Measurements from ENCODE around the gene NLRP9.

Gene NLRP9

DNA sequence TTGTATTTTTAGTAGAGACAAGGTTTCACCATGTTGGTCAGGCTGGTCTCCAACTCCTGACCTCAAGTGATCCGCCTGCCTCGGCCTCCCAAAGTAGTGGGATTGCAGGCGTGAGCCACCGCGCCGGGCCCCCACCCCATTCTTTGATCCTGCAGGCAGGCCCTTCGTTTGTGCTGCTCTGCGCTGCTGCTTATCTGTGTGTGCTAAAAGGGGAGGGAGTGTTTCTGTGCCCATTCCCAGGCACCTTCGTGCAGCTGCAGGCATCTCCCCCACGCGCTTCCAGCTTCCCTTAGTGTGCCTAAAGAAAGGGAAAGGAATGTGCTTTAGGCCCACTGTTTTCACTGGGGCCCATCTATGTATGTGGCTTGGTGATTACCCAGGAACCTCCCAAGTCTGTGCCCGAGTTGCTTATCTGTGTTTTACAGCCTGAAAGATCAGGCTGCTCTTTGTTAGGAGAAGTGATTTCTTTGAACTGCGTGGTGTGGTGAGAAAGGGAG lies 36.0 kb downstream of the NLRP9 start:
- no peak for DNase-seq (ENCODE audit: low read depth in 1 of 2, low spot score in 1 of 2)
- H3K4me3 ChIP-seq (replicated peaks; ENCODE audit: insufficient read depth, low read length) = no peak overlapping the region
- no peaks in the 10 kb centered on the region for H3K27me3 ChIP-seq (ENCODE audit: insufficient read depth, poor library complexity, severe bottlenecking)
- H3K27ac ChIP-seq (replicated peaks) = no peak overlapping the region
- TF ChIP-seq SPI1 (IDR thresholded peaks at IDR 0.05; ENCODE audit: borderline replicate concordance, low read depth) (no peak), GABPA (IDR thresholded peaks at IDR 0.05; ENCODE audit: low read depth) (no peak), POLR2AphosphoS5 (IDR thresholded peaks at IDR 0.05; ENCODE audit: low read depth) (no peak), CTCF (IDR thresholded peaks at IDR 0.05; ENCODE audit: insufficient read depth, low read length) (no peak)
- TF ChIP-seq, protein P1, sequence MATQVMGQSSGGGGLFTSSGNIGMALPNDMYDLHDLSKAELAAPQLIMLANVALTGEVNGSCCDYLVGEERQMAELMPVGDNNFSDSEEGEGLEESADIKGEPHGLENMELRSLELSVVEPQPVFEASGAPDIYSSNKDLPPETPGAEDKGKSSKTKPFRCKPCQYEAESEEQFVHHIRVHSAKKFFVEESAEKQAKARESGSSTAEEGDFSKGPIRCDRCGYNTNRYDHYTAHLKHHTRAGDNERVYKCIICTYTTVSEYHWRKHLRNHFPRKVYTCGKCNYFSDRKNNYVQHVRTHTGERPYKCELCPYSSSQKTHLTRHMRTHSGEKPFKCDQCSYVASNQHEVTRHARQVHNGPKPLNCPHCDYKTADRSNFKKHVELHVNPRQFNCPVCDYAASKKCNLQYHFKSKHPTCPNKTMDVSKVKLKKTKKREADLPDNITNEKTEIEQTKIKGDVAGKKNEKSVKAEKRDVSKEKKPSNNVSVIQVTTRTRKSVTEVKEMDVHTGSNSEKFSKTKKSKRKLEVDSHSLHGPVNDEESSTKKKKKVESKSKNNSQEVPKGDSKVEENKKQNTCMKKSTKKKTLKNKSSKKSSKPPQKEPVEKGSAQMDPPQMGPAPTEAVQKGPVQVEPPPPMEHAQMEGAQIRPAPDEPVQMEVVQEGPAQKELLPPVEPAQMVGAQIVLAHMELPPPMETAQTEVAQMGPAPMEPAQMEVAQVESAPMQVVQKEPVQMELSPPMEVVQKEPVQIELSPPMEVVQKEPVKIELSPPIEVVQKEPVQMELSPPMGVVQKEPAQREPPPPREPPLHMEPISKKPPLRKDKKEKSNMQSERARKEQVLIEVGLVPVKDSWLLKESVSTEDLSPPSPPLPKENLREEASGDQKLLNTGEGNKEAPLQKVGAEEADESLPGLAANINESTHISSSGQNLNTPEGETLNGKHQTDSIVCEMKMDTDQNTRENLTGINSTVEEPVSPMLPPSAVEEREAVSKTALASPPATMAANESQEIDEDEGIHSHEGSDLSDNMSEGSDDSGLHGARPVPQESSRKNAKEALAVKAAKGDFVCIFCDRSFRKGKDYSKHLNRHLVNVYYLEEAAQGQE (IDR thresholded peaks at IDR 0.05; ENCODE audit: insufficient replicate concordance, low read depth) = no peak

- Histone ChIP-seq H3K27ac (replicated peaks) (no peak overlapping the region), H3K4me3 (replicated peaks; ENCODE audit: insufficient read depth, low read length) (no peak overlapping the region), H3K27me3 (ENCODE audit: insufficient read depth, poor library complexity, severe bottlenecking) (no peaks in the 10 kb centered on the region)
- TF ChIP-seq GABPA (IDR thresholded peaks at IDR 0.05; ENCODE audit: low read depth) = no peak
- no peak for TF ChIP-seq POLR2AphosphoS5 (IDR thresholded peaks at IDR 0.05; ENCODE audit: low read depth)
- TF ChIP-seq, protein P1 (IDR thresholded peaks at IDR 0.05; ENCODE audit: insufficient replicate concordance, low read depth) = no peak
- no peak for TF ChIP-seq CTCF (IDR thresholded peaks at IDR 0.05; ENCODE audit: insufficient read depth, low read length)
- no peak for TF ChIP-seq SPI1 (IDR thresholded peaks at IDR 0.05; ENCODE audit: borderline replicate concordance, low read depth)
- no peak for DNase-seq (ENCODE audit: low read depth in 1 of 2, low spot score in 1 of 2)
Observed at GRCh38 chr19:55700813-55701212, 37.4 kb downstream of the NLRP9 start.

GRCh38 chr19:55699221-55699620 lies 39.0 kb downstream of the NLRP9 start:
- Histone ChIP-seq H3K27ac (replicated peaks) (no peak overlapping the region), H3K4me3 (replicated peaks; ENCODE audit: insufficient read depth, low read length) (no peak overlapping the region), H3K27me3 (ENCODE audit: insufficient read depth, poor library complexity, severe bottlenecking) (no peaks in the 10 kb centered on the region)
- no peak for DNase-seq (ENCODE audit: low read depth in 1 of 2, low spot score in 1 of 2)
- TF ChIP-seq CTCF (IDR thresholded peaks at IDR 0.05; ENCODE audit: insufficient read depth, low read length) (no peak), POLR2AphosphoS5 (IDR thresholded peaks at IDR 0.05; ENCODE audit: low read depth) (no peak), SPI1 (IDR thresholded peaks at IDR 0.05; ENCODE audit: borderline replicate concordance, low read depth) (no peak), GABPA (IDR thresholded peaks at IDR 0.05; ENCODE audit: low read depth) (no peak)
- TF ChIP-seq, protein P1 (IDR thresholded peaks at IDR 0.05; ENCODE audit: insufficient replicate concordance, low read depth) = no peak

All from HL-60 (cell line).